GM12875 (cell line): ENCODE data around the gene DCXR.

Experiments
- H3K4me3 ChIP-seq: one replicate; pipeline ENCODE4 v1.5.1; 2011; ENCODE audit warnings: low read depth, low read length, control low read depth
- CTCF ChIP-seq: IDR thresholded peaks from 2 replicates; pipeline ENCODE4 v1.5.1; 2011; ENCODE audit warnings: low read depth, mild to moderate bottlenecking, control low read depth, inconsistent platforms, low read length, moderate library complexity, borderline replicate concordance; ENCODE audit not compliant: insufficient read depth

Gene DCXR

GRCh38 chr17:82018989-82019689 is 18.4 kb downstream of the DCXR start:
- no peak for TF ChIP-seq CTCF
- no peak overlapping the region for H3K4me3 ChIP-seq

- no peak for TF ChIP-seq CTCF
- H3K4me3 ChIP-seq: no peak overlapping the region
Measured at GRCh38 chr17:82018152-82018988, 19.1 kb downstream of the DCXR start.

DNA sequence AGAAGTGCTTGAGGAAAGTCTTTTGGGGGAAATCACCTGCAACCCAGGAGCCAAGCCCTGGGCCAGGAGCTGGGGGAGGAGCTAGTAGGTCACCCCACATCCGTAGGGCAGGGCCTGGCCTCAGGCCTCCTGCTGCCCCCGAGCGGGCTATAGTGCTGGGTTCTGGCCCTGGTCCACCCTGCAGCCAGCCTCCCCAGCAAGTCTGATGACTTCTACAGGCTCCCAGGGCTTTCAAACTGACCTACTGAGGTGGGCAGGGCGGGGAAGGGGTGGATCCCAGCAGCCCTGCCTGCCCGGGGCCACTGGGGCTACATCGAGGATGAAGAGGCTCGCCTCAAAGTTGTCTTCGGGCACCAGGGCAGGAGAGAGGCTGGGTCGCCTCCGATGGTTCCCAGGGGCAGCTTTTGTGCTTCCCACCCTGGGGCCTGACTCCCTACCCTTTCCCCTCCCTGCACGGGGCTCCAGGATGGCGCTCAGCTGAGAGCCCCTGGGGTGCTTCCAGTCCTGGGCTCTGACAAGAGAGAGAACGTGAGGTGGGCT is 19.8 kb downstream of the DCXR start:
- TF ChIP-seq CTCF: no peak
- H3K4me3 ChIP-seq: no peak overlapping the region

DNA sequence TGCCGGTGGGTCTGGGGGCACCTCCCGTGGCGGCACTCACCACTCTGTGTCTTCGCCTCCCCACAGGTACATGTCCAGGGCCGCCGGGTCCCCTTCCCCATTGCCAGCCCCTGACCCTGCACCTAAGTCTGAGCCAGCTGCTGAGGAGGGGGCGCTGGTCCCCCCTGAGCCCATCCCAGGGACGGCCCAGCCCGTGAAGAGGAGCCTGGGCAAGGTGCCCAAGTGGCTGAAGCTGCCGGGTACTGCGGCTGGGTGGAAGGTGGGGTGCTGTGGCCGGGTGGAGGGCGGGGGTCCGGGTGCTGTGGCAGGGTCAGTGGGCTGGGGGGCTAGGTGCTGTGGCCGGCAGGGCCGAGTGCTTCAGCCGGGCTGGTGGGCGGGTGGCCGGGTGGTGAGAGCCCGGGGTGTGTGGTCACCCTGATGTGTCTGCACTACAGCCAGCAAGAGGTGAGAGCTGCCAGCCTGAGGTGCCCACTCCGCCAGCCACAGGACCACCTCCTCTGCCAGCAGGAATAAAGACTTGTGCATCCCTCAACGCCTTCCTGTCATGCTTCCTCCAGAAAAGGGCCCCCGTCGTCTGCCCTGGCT is 20.5 kb downstream of the DCXR start:
- TF ChIP-seq CTCF: no peak
- H3K4me3 ChIP-seq: no peak overlapping the region

GRCh38 chr17:82016061-82016874 is 21.2 kb downstream of the DCXR start:
- no peak for TF ChIP-seq CTCF

DNA sequence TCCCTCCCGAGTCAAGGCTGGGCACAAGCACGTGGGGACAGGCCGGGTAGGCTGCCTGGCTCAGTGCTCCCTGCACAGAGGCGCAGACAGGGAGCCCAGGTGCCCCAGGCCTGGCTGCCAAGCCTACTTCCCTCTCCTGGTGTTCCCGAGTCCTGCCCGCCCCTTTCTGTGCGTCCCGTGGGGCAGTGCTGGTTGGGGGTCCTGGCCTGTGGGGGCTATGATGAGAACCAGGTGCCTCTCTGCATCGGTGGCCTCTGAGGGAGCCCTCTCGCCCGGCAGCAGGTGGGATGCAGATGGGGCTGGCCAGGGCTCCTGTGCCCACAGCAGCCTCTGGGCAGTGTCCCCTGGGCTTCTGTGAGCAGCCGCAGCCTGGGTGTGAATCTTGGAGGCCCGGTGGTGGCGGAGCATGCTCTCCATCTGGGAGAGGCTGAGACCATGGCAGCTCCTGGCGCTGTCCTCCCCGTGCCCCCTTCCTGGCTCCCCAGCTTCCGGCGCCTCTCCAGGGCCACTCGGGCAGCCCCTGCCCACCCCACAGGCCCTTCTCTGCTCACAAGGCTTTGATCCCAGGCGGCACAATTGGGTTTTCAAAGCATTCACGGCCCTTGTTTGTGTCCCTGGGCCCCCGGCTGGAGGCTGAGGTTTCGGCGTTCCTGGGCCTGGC is 22.1 kb downstream of the DCXR start:
- H3K4me3 ChIP-seq: no peak overlapping the region
- TF ChIP-seq CTCF: no peak

More at GRCh38 chr17:82016061-82016874, 21.2 kb downstream of the DCXR start:
- H3K4me3 ChIP-seq: no peak overlapping the region
